ENCODE measurements around the gene PLSCR1. TPM values are rescaled to one million over a fixed set of nuclear protein-coding genes. Genes with fewer than 3 reads are reported as not detected.
A peak's percentile ranks its signal among the peaks of the same experiment; 100 is the strongest.
"Not testable (repeated sequence)": the region's sequence is repeated elsewhere in the genome, so short reads cannot be mapped to it uniquely, and the experiment has no call there.

Gene PLSCR1
- total and polyA plus RNA-seq, 7 experiments from 2014 or later: 14.6 to 174 (median 17.7) TPM

DNA sequence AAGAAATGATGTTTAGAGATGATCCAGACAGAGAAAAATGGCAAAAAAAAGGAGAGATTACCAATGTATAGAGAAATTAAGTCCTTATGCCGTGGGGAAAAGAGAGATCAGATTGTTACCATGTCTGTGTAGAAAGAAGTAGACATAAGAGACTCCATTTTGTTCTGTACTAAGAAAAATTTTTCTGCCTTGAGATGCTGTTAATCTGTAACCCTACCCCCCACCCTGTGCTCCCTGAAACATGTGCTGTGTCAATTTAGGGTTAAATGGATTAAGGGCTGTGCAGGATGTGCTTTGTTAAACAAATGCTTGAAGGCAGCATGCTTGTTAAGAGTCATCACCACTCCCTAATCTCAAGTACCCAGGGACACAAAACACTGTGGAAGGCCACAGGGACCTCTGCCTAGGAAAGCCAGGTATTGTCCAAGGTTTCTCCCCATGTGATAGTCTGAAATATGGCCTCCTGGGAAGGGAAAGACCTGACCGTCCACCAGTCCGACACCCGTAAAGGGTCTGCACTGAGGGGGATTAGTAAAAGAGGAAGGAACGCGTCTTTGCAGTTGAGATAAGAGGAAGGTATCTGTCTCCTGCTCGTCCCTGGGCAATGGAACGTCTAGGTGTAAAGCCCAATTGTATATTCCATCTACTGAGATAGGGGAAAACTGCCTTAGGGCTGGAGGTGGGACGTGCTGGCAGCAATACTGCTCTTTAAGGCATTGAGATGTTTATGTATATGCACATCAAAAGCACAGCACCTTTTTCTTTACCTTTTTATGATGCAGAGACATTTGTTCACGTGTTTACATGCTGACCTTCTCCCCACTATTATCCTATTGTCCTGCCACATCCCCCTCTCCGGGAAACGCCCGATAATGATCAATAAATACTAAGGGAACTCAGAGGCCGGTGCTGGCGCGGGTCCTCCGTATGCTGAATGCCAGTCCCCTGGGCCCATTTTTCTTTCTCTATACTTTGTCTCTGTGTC, 21.9 kb downstream of the PLSCR1 start:
- DNase-seq; H3K27me3 ChIP-seq (ENCODE audit: control insufficient read depth in 2 of 2, insufficient read depth in 2 of 2, low read length in 2 of 2); H3K9me3 Mint-ChIP-seq; H3K27ac Mint-ChIP-seq; CTCF ChIA-PET; H3K27ac ChIP-seq (ENCODE audit: low read depth, low read length); H3K27me3 Mint-ChIP-seq; H3K4me3 ChIP-seq (ENCODE audit: low read length); ATAC-seq; H3K4me3 Mint-ChIP-seq; H3K36me3 ChIP-seq (ENCODE audit: control insufficient read depth in 2 of 3, insufficient read depth in 3 of 3, low read length in 3 of 3); POLR2A ChIA-PET; intact Hi-C loops (cut with micrococcal nuclease); H3K4me1 ChIP-seq (ENCODE audit: control insufficient read depth in 2 of 2, insufficient read depth in 2 of 2, low read length in 2 of 2); H3K9me3 ChIP-seq (ENCODE audit: control insufficient read depth in 2 of 3, low read length in 3 of 3): not testable (repeated sequence)
- H3K4me1 Mint-ChIP-seq: peaks cover 0 to 19% (median 0%) of the 10 kb centered on the region in 7 donors
- H3K36me3 Mint-ChIP-seq: peaks cover 0 to 40% (median 31%) of the 10 kb centered on the region in 5 donors

DNA sequence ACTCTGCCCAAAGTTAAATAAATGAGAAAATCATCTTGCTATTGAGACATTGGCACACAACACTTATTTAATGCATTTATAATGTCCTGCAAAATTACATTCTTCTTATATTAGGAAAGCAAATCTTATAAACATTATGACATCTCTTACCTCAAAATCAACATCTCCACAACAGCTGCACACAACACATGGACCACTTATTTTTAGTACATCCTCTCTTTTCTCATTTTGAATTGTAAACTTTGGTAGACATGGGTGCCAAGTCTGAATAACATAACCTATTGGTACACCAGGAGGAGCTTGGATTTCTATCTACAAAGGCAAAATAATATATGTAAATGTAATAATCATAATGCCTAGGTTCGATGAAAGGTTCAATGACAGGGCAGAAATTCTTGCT, 23.0 kb downstream of the PLSCR1 start:
- Mint-ChIP-seq H3K4me1 (peaks cover 0 to 17% (median 0%) of the 10 kb centered on the region in 7 donors), H3K27ac (no peak overlapping the region), H3K4me3 (no peak overlapping the region), H3K9me3 (no peaks in the 10 kb centered on the region), H3K27me3 (no peaks in the 10 kb centered on the region), H3K36me3 (peaks cover 0 to 42% (median 31%) of the 10 kb centered on the region in 5 donors)
- no peak overlapping the region for H3K4me3 ChIP-seq (ENCODE audit: low read length)
- ATAC-seq (no peak), DNase-seq (no peak)
- intact Hi-C loops (cut with micrococcal nuclease): loop anchor here in 1 of 2 donors (2.0 kb wide), 1 partner anchor 19 kb away; no protein-coding TSS in a partner anchor
- ChIA-PET CTCF (no interaction called here), POLR2A (no interaction called here)
- no peak overlapping the region for H3K27ac ChIP-seq (ENCODE audit: low read depth, low read length)
- H3K27me3 ChIP-seq (ENCODE audit: control insufficient read depth in 2 of 2, insufficient read depth in 2 of 2, low read length in 2 of 2): no peaks in the 10 kb centered on the region
- no peaks in the 10 kb centered on the region for H3K4me1 ChIP-seq (ENCODE audit: control insufficient read depth in 2 of 2, insufficient read depth in 2 of 2, low read length in 2 of 2)
- peaks cover 0 to 4% (median 0%) of the 10 kb centered on the region in 3 experiments for H3K36me3 ChIP-seq (ENCODE audit: control insufficient read depth in 2 of 3, insufficient read depth in 3 of 3, low read length in 3 of 3)
- H3K9me3 ChIP-seq (ENCODE audit: control insufficient read depth in 2 of 3, low read length in 3 of 3): no peaks in the 10 kb centered on the region

DNA sequence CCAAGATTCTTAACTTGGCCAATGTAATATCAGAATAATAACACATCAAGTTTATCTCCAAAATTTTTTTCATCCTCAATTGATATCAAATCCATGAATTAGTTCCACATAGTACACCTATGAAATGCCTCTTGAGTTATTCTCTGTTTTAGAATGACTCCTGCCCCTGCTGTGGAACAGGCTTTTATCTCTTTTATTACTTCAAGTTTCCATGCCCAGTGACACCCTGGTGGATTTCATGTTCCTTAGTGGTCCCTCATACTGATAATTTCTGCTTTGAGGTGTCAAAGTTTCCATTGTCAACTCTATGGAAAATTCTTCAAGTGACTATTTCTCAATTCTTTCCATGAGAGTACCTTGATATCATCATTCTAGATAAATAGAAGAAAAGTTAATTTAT, 24.6 kb downstream of the PLSCR1 start:
- no peak overlapping the region for H3K4me3 ChIP-seq (ENCODE audit: low read length)
- no peak overlapping the region for H3K27ac Mint-ChIP-seq
- H3K36me3 ChIP-seq (ENCODE audit: control insufficient read depth in 2 of 3, insufficient read depth in 3 of 3, low read length in 3 of 3): peaks cover 0 to 4% (median 0%) of the 10 kb centered on the region in 3 experiments
- H3K4me1 Mint-ChIP-seq: peaks cover 0 to 21% (median 0%) of the 10 kb centered on the region in 7 donors
- DNase-seq: no peak
- no peaks in the 10 kb centered on the region for H3K27me3 Mint-ChIP-seq
- H3K4me1 ChIP-seq (ENCODE audit: control insufficient read depth in 2 of 2, insufficient read depth in 2 of 2, low read length in 2 of 2): no peaks in the 10 kb centered on the region
- no peak overlapping the region for H3K27ac ChIP-seq (ENCODE audit: low read depth, low read length)
- H3K27me3 ChIP-seq (ENCODE audit: control insufficient read depth in 2 of 2, insufficient read depth in 2 of 2, low read length in 2 of 2): no peaks in the 10 kb centered on the region
- H3K4me3 Mint-ChIP-seq: no peak overlapping the region
- no peak for ATAC-seq
- H3K9me3 ChIP-seq (ENCODE audit: control insufficient read depth in 2 of 3, low read length in 3 of 3): no peaks in the 10 kb centered on the region
- CTCF ChIA-PET: no interaction called here
- no peaks in the 10 kb centered on the region for H3K9me3 Mint-ChIP-seq
- intact Hi-C loops (cut with micrococcal nuclease): loop anchor here in 1 of 2 donors (2.0 kb wide), 1 partner anchor 21 kb away; no protein-coding TSS in a partner anchor
- H3K36me3 Mint-ChIP-seq: peaks cover 0 to 43% (median 31%) of the 10 kb centered on the region in 5 donors
- POLR2A ChIA-PET: no interaction called here

DNA sequence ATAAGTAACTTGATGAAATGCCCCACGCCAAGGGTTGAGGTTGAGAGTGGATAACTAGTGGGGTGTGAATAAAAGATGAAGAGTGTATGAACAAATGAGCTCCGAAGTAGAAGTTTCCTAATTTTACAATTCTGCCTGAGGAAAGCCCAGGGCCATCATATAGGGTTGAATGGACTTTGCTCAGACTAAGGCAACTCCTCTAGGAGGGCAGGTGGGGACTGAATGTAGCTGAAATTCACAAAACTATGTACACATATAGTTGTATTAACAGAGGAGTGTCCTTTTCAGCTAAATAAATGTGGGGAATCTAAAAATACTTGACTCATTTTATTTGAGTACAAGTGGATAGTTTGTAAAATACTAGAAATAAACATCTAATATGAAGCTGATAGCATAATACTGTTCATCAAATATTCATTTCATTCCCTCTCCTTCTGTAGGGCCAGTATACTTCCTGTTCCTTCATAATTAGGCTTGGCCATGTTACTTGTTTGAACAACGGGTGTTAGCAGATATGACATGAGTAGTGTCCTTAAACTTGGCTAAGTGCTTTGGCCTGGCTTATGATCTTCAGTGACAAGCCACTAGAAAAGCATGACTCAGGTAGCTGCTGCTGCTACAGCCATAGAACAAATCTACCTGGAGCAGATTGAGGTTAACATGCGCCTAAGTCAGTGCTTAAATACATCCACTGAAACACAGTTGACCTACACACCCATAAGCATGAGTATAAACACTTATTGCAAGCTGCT, 26.5 kb downstream of the PLSCR1 start:
- Histone ChIP-seq H3K9me3 (ENCODE audit: control insufficient read depth in 2 of 3, low read length in 3 of 3) (no peaks in the 10 kb centered on the region), H3K36me3 (ENCODE audit: control insufficient read depth in 2 of 3, insufficient read depth in 3 of 3, low read length in 3 of 3) (no peaks in the 10 kb centered on the region), H3K4me1 (ENCODE audit: control insufficient read depth in 2 of 2, insufficient read depth in 2 of 2, low read length in 2 of 2) (no peaks in the 10 kb centered on the region), H3K27me3 (ENCODE audit: control insufficient read depth in 2 of 2, insufficient read depth in 2 of 2, low read length in 2 of 2) (no peaks in the 10 kb centered on the region), H3K27ac (ENCODE audit: low read depth, low read length) (no peak overlapping the region), H3K4me3 (ENCODE audit: low read length) (no peak overlapping the region)
- Mint-ChIP-seq H3K36me3 (peaks cover 0 to 52% (median 25%) of the 10 kb centered on the region in 5 donors), H3K27me3 (no peaks in the 10 kb centered on the region), H3K27ac (no peak overlapping the region), H3K9me3 (no peaks in the 10 kb centered on the region), H3K4me1 (peaks cover 5 to 36% (median 12%) of the 10 kb centered on the region in 7 donors), H3K4me3 (no peak overlapping the region)
- no peak for ATAC-seq
- no peak for DNase-seq
- intact Hi-C loops (cut with micrococcal nuclease): no loop called here
- POLR2A ChIA-PET: no interaction called here
- CTCF ChIA-PET: no interaction called here

DNA sequence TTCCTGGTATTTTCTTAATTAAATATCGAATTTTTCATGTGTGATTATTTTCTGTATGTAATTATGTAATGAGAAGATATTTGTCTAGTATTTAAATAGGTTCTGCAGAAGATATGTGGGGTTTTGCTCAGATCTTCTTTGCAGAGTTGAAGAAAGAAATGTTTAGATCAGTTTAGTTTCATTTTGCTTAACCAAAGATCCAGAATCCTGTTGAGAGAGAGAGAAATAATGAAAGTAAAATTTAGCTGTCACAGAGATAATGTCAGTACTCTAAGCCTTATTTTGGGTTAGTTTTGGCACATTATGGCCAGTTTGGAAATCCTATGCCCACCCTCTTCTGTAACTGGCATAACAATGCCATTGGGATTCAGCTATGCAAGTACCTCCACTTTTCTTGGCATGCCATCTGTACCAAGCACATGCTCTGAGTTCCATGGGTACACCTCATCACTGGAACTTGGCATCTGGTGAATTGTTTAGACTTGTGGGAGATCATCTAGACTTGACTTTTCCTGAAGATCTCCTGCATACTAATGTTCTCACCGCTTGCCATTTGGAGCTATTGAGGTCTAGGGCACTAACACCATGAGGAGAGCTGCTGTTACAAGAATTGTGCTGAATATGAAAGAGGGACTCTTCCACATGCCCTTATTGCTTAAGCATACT, 30.9 kb downstream of the PLSCR1 start:
- H3K27me3 Mint-ChIP-seq: no peaks in the 10 kb centered on the region
- H3K36me3 ChIP-seq (ENCODE audit: control insufficient read depth in 2 of 3, insufficient read depth in 3 of 3, low read length in 3 of 3): no peaks in the 10 kb centered on the region
- ChIA-PET POLR2A (no interaction called here), CTCF (interaction anchor here (1.3 kb wide), 1 partner anchor 27 kb away, joined by 3 read pairs; no protein-coding TSS in a partner anchor)
- peak overlapping the region in 8 of 10 donors; percentile 3 to 72 (median 32) for H3K4me3 Mint-ChIP-seq
- H3K4me3 ChIP-seq (ENCODE audit: low read length): no peak overlapping the region
- intact Hi-C loops (cut with micrococcal nuclease): loop anchor here in 1 of 2 donors (2.0 to 5.0 kb wide), 2 partner anchors 31 to 46 kb away; partner anchors contain the start of genes PLSCR1 and PLSCR2
- peak overlapping the region; percentile 28 for H3K27ac ChIP-seq (ENCODE audit: low read depth, low read length)
- H3K36me3 Mint-ChIP-seq: peaks cover 0 to 47% (median 0%) of the 10 kb centered on the region in 5 donors
- peak in 1 of 9 donors; percentile 10 for DNase-seq
- no peaks in the 10 kb centered on the region for H3K9me3 Mint-ChIP-seq
- peaks cover 8 to 38% (median 24%) of the 10 kb centered on the region in 7 donors for H3K4me1 Mint-ChIP-seq
- H3K27me3 ChIP-seq (ENCODE audit: control insufficient read depth in 2 of 2, insufficient read depth in 2 of 2, low read length in 2 of 2): no peaks in the 10 kb centered on the region
- no peak for ATAC-seq
- H3K4me1 ChIP-seq (ENCODE audit: control insufficient read depth in 2 of 2, insufficient read depth in 2 of 2, low read length in 2 of 2): no peaks in the 10 kb centered on the region
- no peaks in the 10 kb centered on the region for H3K9me3 ChIP-seq (ENCODE audit: control insufficient read depth in 2 of 3, low read length in 3 of 3)
- H3K27ac Mint-ChIP-seq: peak overlapping the region; percentile 3 to 94 (median 70)

DNA sequence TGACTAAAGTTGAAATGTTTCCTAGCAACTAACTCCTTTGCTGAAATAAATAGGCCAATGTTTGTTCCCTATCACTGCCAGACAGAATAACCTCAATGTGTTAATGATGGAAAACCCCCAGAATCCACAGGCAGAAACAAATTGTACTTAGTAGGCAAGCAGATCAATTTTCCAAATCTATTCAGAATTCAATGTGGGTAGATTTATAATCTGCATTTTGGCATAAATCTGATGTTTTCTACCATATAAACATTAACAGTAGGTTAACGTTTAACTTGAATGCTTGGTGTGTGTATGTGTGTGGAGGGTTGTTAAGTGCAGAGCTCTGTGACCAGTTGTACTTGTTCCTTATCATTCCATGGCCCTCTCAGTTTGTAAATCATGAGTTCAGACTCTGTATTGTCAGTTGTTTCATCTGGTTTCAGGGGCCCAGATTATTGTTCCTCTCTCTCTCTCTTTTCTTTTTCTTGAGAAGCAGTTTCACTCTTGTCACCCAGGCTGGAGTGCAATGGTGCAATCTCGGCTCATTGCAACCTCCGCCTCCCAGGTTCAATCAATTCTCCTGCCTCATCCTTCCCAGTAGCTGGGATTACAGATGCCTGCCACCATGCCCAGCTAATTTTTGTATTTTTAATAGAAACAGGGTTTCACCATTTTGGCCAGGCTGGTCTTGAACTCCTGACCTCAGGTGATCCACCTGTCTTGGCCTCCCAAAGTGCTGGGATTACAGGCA, 32.8 kb downstream of the PLSCR1 start:
- intact Hi-C loops (cut with micrococcal nuclease): loop anchor here in 1 of 2 donors (2.0 to 5.0 kb wide), 2 partner anchors 33 to 44 kb away; partner anchors contain the start of genes PLSCR1 and PLSCR2
- ATAC-seq: no peak
- H3K9me3 ChIP-seq (ENCODE audit: control insufficient read depth in 2 of 3, low read length in 3 of 3): no peaks in the 10 kb centered on the region
- ChIA-PET POLR2A (no interaction called here), CTCF (no interaction called here)
- H3K4me1 Mint-ChIP-seq: peaks cover 5 to 47% (median 24%) of the 10 kb centered on the region in 7 donors
- H3K9me3 Mint-ChIP-seq: no peaks in the 10 kb centered on the region
- H3K27ac Mint-ChIP-seq: peak overlapping the region in 1 of 9 donors; percentile 4
- H3K4me1 ChIP-seq (ENCODE audit: control insufficient read depth in 2 of 2, insufficient read depth in 2 of 2, low read length in 2 of 2): no peaks in the 10 kb centered on the region
- DNase-seq: no peak
- H3K36me3 Mint-ChIP-seq: peaks cover 0 to 57% (median 0%) of the 10 kb centered on the region in 5 donors
- no peak overlapping the region for H3K4me3 ChIP-seq (ENCODE audit: low read length)
- no peaks in the 10 kb centered on the region for H3K27me3 Mint-ChIP-seq
- H3K27me3 ChIP-seq (ENCODE audit: control insufficient read depth in 2 of 2, insufficient read depth in 2 of 2, low read length in 2 of 2): no peaks in the 10 kb centered on the region
- H3K27ac ChIP-seq (ENCODE audit: low read depth, low read length): no peak overlapping the region
- no peak overlapping the region for H3K4me3 Mint-ChIP-seq
- no peaks in the 10 kb centered on the region for H3K36me3 ChIP-seq (ENCODE audit: control insufficient read depth in 2 of 3, insufficient read depth in 3 of 3, low read length in 3 of 3)

Data from naive thymus-derived CD4-positive, alpha-beta T cell (primary cell).